Thymus (tissue), 11 donors: Measurements from ENCODE around the gene CEP164. TPM values are rescaled to one million over a fixed set of nuclear protein-coding genes. Genes with fewer than 3 reads are reported as not detected.

Experiments used
- DNase-seq, 9 donors: peaks; one replicate each; pipeline ENCODE4 v3.0.0-alpha.2; 2013; ENCODE audit warnings: low spot score in 9 of 9, low read depth in 6 of 9, missing footprints in 1 of 9
- H3K27ac ChIP-seq, 2 donors: one replicate each; pipeline ENCODE4 v1.5.1; 2013; ENCODE audit warnings: control low read depth in 1 of 2, low read depth in 1 of 2, low read length in 1 of 2, mild to moderate bottlenecking in 1 of 2, moderate library complexity in 1 of 2
- H3K27me3 ChIP-seq, 2 donors: one replicate each; pipeline ENCODE4 v1.5.1; 2013; ENCODE audit warnings: low read length in 1 of 2; ENCODE audit not compliant: control insufficient read depth in 2 of 2, insufficient read depth in 1 of 2
- H3K36me3 ChIP-seq, 2 donors: one replicate each; pipeline ENCODE4 v1.5.1; 2013; ENCODE audit warnings: low read length in 1 of 2, mild to moderate bottlenecking in 1 of 2, moderate library complexity in 1 of 2; ENCODE audit not compliant: control insufficient read depth in 2 of 2, insufficient read depth in 2 of 2
- H3K4me1 ChIP-seq, 2 donors: one replicate each; pipeline ENCODE4 v1.5.1; 2013; ENCODE audit warnings: low read length in 2 of 2; ENCODE audit not compliant: control insufficient read depth in 2 of 2, insufficient read depth in 2 of 2
- H3K4me3 ChIP-seq, 2 donors: one replicate each; pipeline ENCODE4 v1.5.1; 2013; ENCODE audit warnings: low read length in 2 of 2, control low read depth in 1 of 2, mild to moderate bottlenecking in 1 of 2
- H3K9me3 ChIP-seq, 2 donors: one replicate each; pipeline ENCODE4 v1.5.1; 2013; ENCODE audit warnings: low read length in 1 of 2, mild to moderate bottlenecking in 1 of 2; ENCODE audit not compliant: control insufficient read depth in 2 of 2, insufficient read depth in 1 of 2
- WGBS: extraction: QIAGEN DNeasy Blood & Tissue Kit; methylation state at CpG from one replicate; pipeline ENCODE4 v1.1.7; 2013; 5-methylcytosine and 5-hydroxymethylcytosine counted together
- polyA plus RNA-seq: library from polyadenylated mRNA; stranded (reverse); fragments of 200-250 nt; gene quantifications from one replicate; pipeline ENCODE4 v1.2.3, GENCODE V29; 2013
- total RNA-seq: library from RNA; stranded (reverse); fragments of 120-200 nt; gene quantifications from one replicate; pipeline ENCODE4 v1.2.4, GENCODE V29; 2013
- donor health status: healthy.

Gene CEP164
- total and polyA plus RNA-seq, 2 donors = 12.0 to 24.8 TPM

- H3K36me3 ChIP-seq = no peaks in the 10 kb centered on the region
- DNase-seq = no peak
- no peaks in the 10 kb centered on the region for H3K4me1 ChIP-seq
- no peaks in the 10 kb centered on the region for H3K9me3 ChIP-seq
- peaks cover 0 to 30% of the 10 kb centered on the region in 2 donors for H3K27me3 ChIP-seq
- H3K27ac ChIP-seq = no peak overlapping the region
- 92% methylated on average over 16 of the region's 16 CpGs for WGBS
- no peak overlapping the region for H3K4me3 ChIP-seq
Measured at GRCh38 chr11:117442049-117442868, 114.6 kb downstream of the CEP164 start.

GRCh38 chr11:117442869-117443239, 115.2 kb downstream of the CEP164 start:
- H3K4me1 ChIP-seq = no peaks in the 10 kb centered on the region
- no peak overlapping the region for H3K4me3 ChIP-seq
- no peaks in the 10 kb centered on the region for H3K36me3 ChIP-seq
- no peak overlapping the region for H3K27ac ChIP-seq
- 94% methylated on average over 12 of the region's 12 CpGs for WGBS
- peaks cover 0 to 30% of the 10 kb centered on the region in 2 donors for H3K27me3 ChIP-seq
- DNase-seq = no peak
- H3K9me3 ChIP-seq = no peaks in the 10 kb centered on the region

DNA sequence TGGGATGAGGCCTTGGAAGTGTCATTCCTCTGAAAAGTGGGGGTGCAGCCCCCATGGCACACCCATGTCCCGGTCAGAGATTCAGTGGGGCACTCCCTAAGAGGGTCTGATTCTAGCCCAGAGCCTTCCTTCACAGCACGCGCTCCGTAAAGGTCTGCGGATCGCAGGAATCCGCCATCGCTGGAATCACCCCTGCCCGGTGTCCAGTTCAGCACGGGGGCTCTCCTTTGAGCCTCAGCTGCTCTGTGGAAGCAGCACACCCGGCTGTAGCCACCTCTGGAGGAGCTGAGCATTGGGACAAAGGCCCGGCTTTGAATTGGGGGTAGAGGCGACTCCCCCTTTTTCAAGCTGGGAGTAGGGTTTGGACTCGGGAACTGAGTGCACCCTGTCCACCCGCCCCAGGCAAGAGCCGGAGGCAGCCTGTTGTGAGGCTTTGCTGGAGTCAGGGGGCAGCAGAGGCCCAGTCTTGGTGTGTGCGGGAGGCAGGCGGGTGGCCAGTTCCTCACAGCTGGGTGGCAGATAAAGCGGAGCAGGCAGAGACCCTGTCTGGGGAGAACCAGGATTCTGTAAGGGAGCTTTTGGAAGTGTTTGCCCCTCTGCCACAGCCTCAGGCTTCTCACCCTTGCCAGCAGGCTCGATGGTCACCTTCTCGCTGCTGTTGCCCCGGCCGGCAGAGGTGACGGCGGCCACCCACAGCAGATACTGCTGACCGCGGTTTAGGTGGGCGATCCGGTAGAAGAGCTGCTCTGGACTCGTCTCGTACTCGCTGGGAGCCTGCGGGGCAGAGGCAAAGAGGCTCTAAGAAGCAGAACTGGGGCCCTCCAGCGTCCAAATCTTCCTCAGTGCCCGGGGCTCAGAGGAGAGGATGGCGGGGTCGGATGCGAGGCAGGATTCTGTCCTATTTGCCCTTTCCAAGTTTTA, 115.9 kb downstream of the CEP164 start:
- WGBS = 55% methylated on average over 38 of the region's 38 CpGs
- peaks cover 0 to 30% of the 10 kb centered on the region in 2 donors for H3K27me3 ChIP-seq
- no peaks in the 10 kb centered on the region for H3K4me1 ChIP-seq
- H3K4me3 ChIP-seq = no peak overlapping the region
- H3K36me3 ChIP-seq = no peaks in the 10 kb centered on the region
- no peaks in the 10 kb centered on the region for H3K9me3 ChIP-seq
- peak in 1 of 9 donors; percentile 12 for DNase-seq
- no peak overlapping the region for H3K27ac ChIP-seq

DNA sequence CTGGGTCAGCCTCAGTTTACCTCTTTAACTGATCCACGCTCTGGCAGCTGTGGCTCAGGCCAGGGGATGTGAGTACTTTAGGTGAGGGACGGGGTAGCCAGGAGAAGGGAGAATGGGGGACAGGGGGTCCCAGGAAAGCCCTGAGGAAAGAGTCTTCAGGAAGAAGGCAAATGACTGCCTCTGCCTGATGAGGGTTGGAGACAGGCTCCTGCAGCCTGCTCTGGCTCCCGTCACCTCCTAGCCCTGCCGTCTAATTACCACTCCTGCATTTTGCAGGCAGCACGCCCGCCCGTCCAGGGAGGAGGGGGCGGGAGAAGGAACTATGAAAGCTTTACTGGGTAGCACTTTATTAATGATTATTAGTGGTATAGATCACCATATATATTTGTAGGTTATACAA, 116.6 kb downstream of the CEP164 start:
- no peak overlapping the region for H3K27ac ChIP-seq
- WGBS = 89% methylated on average over 8 of the region's 8 CpGs
- H3K4me1 ChIP-seq = no peaks in the 10 kb centered on the region
- no peaks in the 10 kb centered on the region for H3K36me3 ChIP-seq
- no peak overlapping the region for H3K4me3 ChIP-seq
- H3K27me3 ChIP-seq = peaks cover 0 to 30% of the 10 kb centered on the region in 2 donors
- H3K9me3 ChIP-seq = no peaks in the 10 kb centered on the region
- DNase-seq = no peak

DNA sequence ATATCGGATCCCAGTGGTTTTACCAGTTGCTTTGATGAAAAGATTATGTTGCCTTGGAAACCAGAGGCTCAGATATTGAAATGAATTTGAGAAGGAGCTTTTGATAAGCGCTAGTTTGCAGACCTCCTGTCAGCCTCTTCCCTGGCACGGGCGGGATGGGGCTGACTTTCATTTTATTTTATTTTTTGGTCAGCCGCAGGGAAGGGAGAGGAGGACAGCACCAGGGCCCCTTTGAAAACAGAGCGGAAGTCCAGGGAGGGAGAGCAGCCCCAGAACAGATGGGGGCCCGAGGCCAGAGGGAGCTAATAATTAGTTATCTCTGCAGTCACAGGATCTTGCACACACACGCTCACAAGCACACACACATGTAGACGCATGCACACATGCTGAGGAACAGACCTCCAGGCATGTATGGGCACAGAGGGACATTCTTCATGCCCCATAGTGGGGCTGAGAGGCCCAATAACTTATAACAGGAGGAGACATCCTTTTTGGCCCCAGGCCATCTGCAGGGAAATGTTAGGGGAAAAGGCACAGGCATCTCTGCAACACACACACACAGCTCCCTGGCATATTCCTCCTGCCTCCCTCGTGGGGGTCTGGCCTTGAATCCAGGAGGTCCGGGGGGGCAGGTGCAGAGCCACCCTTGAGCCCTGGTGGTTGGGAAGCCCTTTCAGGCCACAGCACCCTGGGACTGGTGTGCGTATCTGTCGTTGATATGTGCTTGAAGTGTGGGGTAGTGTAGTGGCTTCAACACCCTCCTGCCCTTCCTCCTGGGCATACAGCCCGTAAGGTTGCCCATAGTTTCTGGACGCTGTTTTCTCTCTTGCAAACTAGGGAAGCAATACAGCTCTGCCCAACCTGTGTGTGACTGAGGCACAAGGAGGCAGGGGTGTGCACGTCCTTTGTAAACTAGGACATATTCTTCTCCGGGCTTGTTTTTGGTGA, 117.3 kb downstream of the CEP164 start:
- Histone ChIP-seq H3K27me3 (peaks cover 0 to 30% of the 10 kb centered on the region in 2 donors), H3K9me3 (no peaks in the 10 kb centered on the region), H3K4me3 (no peak overlapping the region), H3K36me3 (no peaks in the 10 kb centered on the region), H3K27ac (no peak overlapping the region), H3K4me1 (no peaks in the 10 kb centered on the region)
- DNase-seq = no peak
- WGBS = 82% methylated on average over 17 of the region's 17 CpGs

DNA sequence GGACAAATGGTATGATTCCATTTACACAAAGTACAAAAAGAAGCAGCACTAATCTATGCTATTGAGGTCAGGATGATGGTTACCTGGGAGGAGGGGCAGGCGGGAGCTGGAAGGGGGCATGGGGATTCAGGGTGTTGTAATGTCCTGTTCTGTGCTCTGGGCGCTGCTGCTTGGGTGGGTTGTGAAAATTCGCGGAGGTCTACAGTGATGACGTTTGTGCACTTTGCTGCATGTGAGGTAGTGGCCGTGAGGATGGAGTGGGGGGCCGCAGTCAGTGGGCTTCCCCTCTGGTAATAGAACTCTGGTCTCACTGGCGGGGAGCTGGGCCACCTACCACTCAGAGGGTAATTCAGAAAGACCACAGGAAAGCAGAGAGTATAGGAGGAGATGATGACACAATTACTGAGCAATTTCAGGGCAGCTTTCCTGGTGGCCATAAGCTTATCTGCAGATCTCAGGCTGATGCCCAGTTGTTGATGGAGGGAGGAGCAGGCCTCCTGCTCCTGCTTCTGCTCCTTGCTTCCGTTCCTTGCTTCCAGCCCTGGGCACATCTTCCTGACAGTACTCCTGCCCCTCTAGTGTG, 121.5 kb downstream of the CEP164 start:
- no peak for DNase-seq
- Histone ChIP-seq H3K4me3 (no peak overlapping the region), H3K27ac (no peak overlapping the region), H3K9me3 (no peaks in the 10 kb centered on the region), H3K4me1 (no peaks in the 10 kb centered on the region), H3K27me3 (peaks cover 0 to 10% of the 10 kb centered on the region in 2 donors), H3K36me3 (no peaks in the 10 kb centered on the region)
- WGBS = 92% methylated on average over 9 of the region's 9 CpGs

DNA sequence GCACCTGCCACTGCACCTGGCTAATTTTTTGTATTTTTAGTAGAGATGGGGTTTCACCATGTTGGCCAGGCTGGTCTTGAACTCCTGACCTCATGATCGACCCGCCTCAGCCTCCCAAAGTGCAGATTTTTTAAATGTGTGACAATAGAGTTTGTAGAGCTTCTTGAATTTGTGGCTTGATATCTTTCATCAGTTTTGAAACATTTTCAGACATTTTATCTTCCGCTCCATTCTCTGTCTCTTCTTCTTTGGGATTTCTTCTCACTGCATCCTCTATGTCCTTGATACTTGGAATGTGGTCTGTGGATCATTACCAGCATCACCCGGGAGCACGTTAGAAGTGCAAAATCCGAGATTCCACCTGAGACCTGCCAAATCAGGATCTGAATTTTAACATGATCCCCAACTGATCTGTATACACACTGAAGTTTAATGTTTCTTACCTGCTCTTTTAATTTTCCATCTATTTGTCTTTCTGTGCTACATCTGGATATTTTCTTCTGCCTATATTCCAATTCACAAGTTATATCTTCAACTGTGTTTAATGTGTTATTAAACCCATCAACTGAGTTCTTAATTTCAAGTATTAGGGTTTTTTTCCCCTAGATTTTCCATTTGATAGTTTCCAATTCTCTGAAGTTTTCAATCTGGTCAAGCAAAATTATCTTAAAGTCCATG, 126.4 kb downstream of the CEP164 start:
- WGBS = 95% methylated on average over 6 of the region's 6 CpGs
- Histone ChIP-seq H3K9me3 (no peaks in the 10 kb centered on the region), H3K4me3 (no peak overlapping the region), H3K27ac (no peak overlapping the region), H3K27me3 (no peaks in the 10 kb centered on the region), H3K36me3 (no peaks in the 10 kb centered on the region), H3K4me1 (no peaks in the 10 kb centered on the region)
- no peak for DNase-seq

DNA sequence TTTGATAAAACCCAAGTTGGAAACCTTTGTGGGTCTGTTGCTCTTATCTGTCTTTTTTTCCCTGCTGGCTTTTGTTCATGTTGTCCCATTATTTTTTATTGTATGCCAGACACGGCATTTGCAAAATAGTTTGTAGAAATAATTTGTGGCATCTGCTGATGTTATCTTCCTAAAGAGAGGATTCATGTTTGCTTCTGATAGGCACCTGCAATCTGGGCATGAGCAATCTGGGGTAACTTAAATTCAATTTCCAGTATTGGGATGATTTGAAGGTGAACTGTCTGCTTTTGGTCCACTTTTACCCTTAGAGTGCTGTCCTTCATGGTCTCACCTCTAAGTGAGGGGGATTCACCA, 126.9 kb downstream of the CEP164 start:
- WGBS = 96% methylated on average over 1 of the region's 1 CpG
- no peak for DNase-seq
- Histone ChIP-seq H3K4me3 (no peak overlapping the region), H3K27ac (no peak overlapping the region), H3K27me3 (no peaks in the 10 kb centered on the region), H3K4me1 (no peaks in the 10 kb centered on the region), H3K36me3 (no peaks in the 10 kb centered on the region), H3K9me3 (no peaks in the 10 kb centered on the region)
